Panc1 (cell line): Measurements from ENCODE around the gene MRPL55. TPM values are rescaled to one million over a fixed set of nuclear protein-coding genes. Genes with fewer than 3 reads are reported as not detected.

Experiments
- ATAC-seq: fragments of 200-7000 bp; cut with Tn5 transposase; 2 replicates; pipeline ENCODE4 v1.9.1; 2020; ENCODE audit warnings: mild to moderate bottlenecking, moderate library complexity
- BruUV-seq: library from RNA; stranded (reverse); fragments of 400-500 nt; replicated peaks from 2 replicates; lab custom pipeline; 2021; lab: Mats Ljungman, UMichigan
- CTCF ChIA-PET: fragments of 300-600 bp; sonication (Branson Sonifier 250); formaldehyde crosslinking; loops from one replicate; lab custom pipeline; 2022; ENCODE audit warnings: antibody characterized with exemption; lab: Charles Lee
- POLR2A ChIA-PET: fragments of 300-600 bp; sonication (Branson Sonifier 250); formaldehyde crosslinking; loops from one replicate; lab custom pipeline; 2022; ENCODE audit warnings: antibody characterized with exemption; lab: Charles Lee
- DNase-seq: peaks from one replicate; pipeline ENCODE4 v3.0.0-alpha.2; 2010; ENCODE audit warnings: low read depth, low spot score
- H3K27ac ChIP-seq: 2 replicates; pipeline ENCODE4 v1.5.1; 2011; ENCODE audit warnings: mild to moderate bottlenecking, low read length, inconsistent platforms
- H3K27me3 ChIP-seq: fragments of 200-500 bp; sonication (Bioruptor generic); 2 replicates; pipeline ENCODE4 v1.6.0; 2014; ENCODE audit warnings: low read length, inconsistent platforms; ENCODE audit not compliant: control insufficient read depth, insufficient read depth
- H3K36me3 ChIP-seq: fragments of 200-500 bp; sonication (Bioruptor generic); 2 replicates; pipeline ENCODE4 v1.5.1; 2014; ENCODE audit warnings: inconsistent platforms, mild to moderate bottlenecking, low read length, moderate library complexity; ENCODE audit not compliant: control insufficient read depth, insufficient read depth
- H3K4me1 ChIP-seq: 2 replicates; pipeline ENCODE4 v1.5.1; 2011; ENCODE audit warnings: inconsistent platforms, mild to moderate bottlenecking, low read length, moderate library complexity; ENCODE audit not compliant: control insufficient read depth, insufficient read depth
- H3K4me3 ChIP-seq, 2 experiments: 2 replicates each; pipeline ENCODE4 v1.5.1; 2011 to 2012; ENCODE audit warnings: low read depth in 2 of 2, low read length in 2 of 2, mild to moderate bottlenecking in 2 of 2, inconsistent platforms in 1 of 2, moderate library complexity in 1 of 2
- H3K9me3 ChIP-seq: fragments of 200-500 bp; sonication (Bioruptor generic); 2 replicates; pipeline ENCODE4 v1.5.1; 2014; ENCODE audit warnings: low read depth, mild to moderate bottlenecking, inconsistent platforms, low read length, moderate library complexity; ENCODE audit not compliant: control insufficient read depth, insufficient read depth
- CTCF ChIP-seq: fragments of 450-650 bp; IDR thresholded peaks from 2 replicates; pipeline ENCODE4 v1.5.1; 2017; ENCODE audit warnings: mild to moderate bottlenecking
- POLR2AphosphoS5 ChIP-seq: IDR thresholded peaks from 2 replicates; pipeline ENCODE4 v1.6.1; 2012; ENCODE audit warnings: mild to moderate bottlenecking, low read depth, low read length, moderate library complexity
- REST ChIP-seq, 2 experiments: IDR thresholded peaks; 2 replicates each; pipeline ENCODE4 v1.6.1; 2011 to 2012; ENCODE audit warnings: low read depth in 2 of 2, control low read depth in 1 of 2, low read length in 1 of 2, mild to moderate bottlenecking in 1 of 2, moderate library complexity in 1 of 2; ENCODE audit not compliant: insufficient read depth in 1 of 2
- in situ Hi-C: cut with HindIII; loops from 2 replicates; pipeline ENCODE4 v1.10.0; 2016; ENCODE audit warnings: low sequenced_read_pairs, low pct_unique_long_range_greater_than_20kb
- intact Hi-C: fragments of 100-400 bp; cut with micrococcal nuclease; formaldehyde crosslinking; loops from one replicate; pipeline ENCODE4 v1.10.0; 2022; ENCODE audit not compliant: unreplicated experiment
- total RNA-seq: library from RNA; stranded (reverse); gene quantifications from one replicate; pipeline ENCODE4 v1.2.1, GENCODE V29; 2021; ENCODE audit not compliant: unreplicated experiment

The MRPL55 gene
- total RNA-seq, 1 experiment from 2014 or later = 53.0 TPM

DNA sequence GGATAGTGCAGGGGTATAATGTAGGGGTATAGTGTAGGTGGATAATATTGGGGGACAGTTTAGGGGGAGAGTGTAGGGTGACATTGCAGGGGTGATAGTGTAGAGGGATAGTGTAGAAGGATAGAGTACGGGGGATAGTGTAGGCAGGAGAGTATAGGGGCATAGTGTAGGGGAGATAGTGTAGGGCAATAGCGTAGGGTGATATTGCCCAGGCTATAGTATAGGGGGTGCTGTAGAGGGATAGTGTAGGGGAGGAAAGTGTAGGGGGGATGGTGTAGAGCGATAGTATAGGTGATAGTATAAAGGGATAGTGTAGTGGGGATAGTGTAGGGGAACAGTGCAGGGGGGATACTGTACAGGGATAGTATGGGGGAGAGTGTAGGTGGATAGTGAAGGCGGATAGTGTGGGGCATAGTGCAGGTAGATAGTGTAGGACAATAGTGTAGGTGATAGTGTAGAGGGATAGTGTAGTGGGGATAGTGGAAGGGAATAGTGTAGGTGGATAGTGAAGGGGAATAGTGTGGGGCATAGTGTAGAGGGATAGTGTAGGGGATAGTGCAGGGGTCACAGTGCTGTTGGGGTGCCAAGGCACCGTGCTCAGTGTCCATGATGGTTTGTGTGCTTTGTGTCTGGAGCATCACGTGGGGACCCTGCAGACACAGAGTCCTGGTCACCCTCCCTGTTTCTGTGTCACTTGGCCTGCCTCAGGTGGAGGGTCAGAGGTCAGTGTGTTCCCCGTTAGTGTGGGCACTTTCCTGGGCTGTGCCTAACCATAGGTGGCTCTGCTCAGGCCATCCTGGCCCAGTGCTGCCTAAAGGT, 37.1 kb downstream of the MRPL55 start:
- no peak for TF ChIP-seq REST (IDR thresholded peaks at IDR 0.05; ENCODE audit: insufficient read depth in 1 of 2, low read depth in 2 of 2, low read length in 1 of 2)
- no peak for TF ChIP-seq POLR2AphosphoS5
- BruUV-seq = no TSS peak
- Histone ChIP-seq H3K27ac (no peak overlapping the region), H3K36me3 (no peaks in the 10 kb centered on the region), H3K4me1 (no peaks in the 10 kb centered on the region), H3K9me3 (no peaks in the 10 kb centered on the region), H3K4me3 (no peak overlapping the region), H3K27me3 (no peaks in the 10 kb centered on the region; the same call in 1 of the 2 replicates)
- DNase-seq (no peak), ATAC-seq (peak; percentile 35)
- intact Hi-C loops (loop anchor here (2.0 kb wide), 1 partner anchor 71 kb away; no protein-coding TSS in a partner anchor), in situ Hi-C loops (no loop called here)
- ChIA-PET CTCF (no interaction called here), POLR2A (no interaction called here)

DNA sequence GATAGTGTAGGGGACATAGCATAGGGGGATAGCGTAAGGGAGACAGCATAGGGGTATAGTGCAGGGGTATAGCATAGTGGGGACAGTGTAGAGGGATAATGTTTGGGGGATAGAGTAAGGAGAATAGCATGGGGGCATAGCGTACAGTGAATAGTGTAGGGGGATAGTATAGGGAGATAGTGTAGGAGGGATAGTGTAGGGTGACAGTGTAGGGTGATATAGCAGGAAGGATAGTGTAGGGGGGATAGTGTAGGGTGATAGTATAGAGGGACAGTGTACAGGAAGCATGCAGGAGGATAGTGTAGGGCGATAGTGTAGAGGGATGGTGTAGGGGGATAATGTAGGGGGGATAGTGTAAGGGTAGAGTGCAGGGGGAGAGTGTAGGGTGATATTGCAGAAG, 38.2 kb downstream of the MRPL55 start:
- POLR2A ChIA-PET = no interaction called here
- intact Hi-C loops = no loop called here
- peak; percentile 29 for ATAC-seq

More for the DNA sequence above, 38.2 kb downstream of the MRPL55 start:
- no peak for TF ChIP-seq CTCF
- CTCF ChIA-PET = no interaction called here
- no peaks in the 10 kb centered on the region for H3K9me3 ChIP-seq
- no peak for DNase-seq
- H3K4me1 ChIP-seq = no peaks in the 10 kb centered on the region
- no TSS peak for BruUV-seq
- H3K27me3 ChIP-seq = no peaks in the 10 kb centered on the region; the same call in 1 of the 2 replicates
- in situ Hi-C loops = no loop called here
- no peak overlapping the region for H3K4me3 ChIP-seq
- H3K27ac ChIP-seq = no peak overlapping the region
- H3K36me3 ChIP-seq = no peaks in the 10 kb centered on the region
